CD4-positive, alpha-beta memory T cell (primary cell): ENCODE measurements around the gene ADAMTSL3. TPM values are rescaled to one million over a fixed set of nuclear protein-coding genes. Genes with fewer than 3 reads are reported as not detected.
A peak's percentile ranks its signal among the peaks of the same experiment; 100 is the strongest.

Source experiments
- CTCF ChIA-PET: fragments of 350-600 bp; sonication (Branson Sonifier 250); formaldehyde crosslinking; loops from one replicate; lab custom pipeline; 2021; ENCODE audit warnings: inconsistent platforms; ENCODE audit not compliant: partially characterized antibody; lab: Charles Lee
- POLR2A ChIA-PET: fragments of 350-600 bp; sonication (Branson Sonifier 250); formaldehyde crosslinking; loops from one replicate; lab custom pipeline; 2021; ENCODE audit not compliant: partially characterized antibody; lab: Charles Lee
- DNase-seq, 5 donors: peaks; one replicate each; pipeline versions ENCODE4 v3.0.0 to v3.0.0-alpha.2; 2020 to 2022; ENCODE audit warnings: mixed read lengths in 1 of 5
- H3K27ac ChIP-seq: one replicate; pipeline ENCODE4 v1.7.0; 2013; ENCODE audit warnings: low read depth, low read length
- H3K27me3 ChIP-seq: 2 replicates; pipeline ENCODE4 v1.7.0; 2013; ENCODE audit warnings: mild to moderate bottlenecking, low read length, moderate library complexity; ENCODE audit not compliant: insufficient read depth
- H3K36me3 ChIP-seq: 2 replicates; pipeline ENCODE4 v1.7.0; 2013; ENCODE audit warnings: mild to moderate bottlenecking, low read length, moderate library complexity; ENCODE audit not compliant: insufficient read depth
- H3K4me1 ChIP-seq: 2 replicates; pipeline ENCODE4 v1.7.0; 2013; ENCODE audit warnings: mild to moderate bottlenecking, low read length, moderate library complexity; ENCODE audit not compliant: insufficient read depth
- H3K4me3 ChIP-seq, 2 donors: one replicate each; pipeline ENCODE4 v1.7.0; 2013; ENCODE audit warnings: low read length in 2 of 2, mild to moderate bottlenecking in 1 of 2
- H3K9me3 ChIP-seq, 2 donors: one replicate each; pipeline ENCODE4 v1.7.0; 2013; ENCODE audit warnings: low read length in 2 of 2, control low read depth in 1 of 2; ENCODE audit not compliant: control insufficient read depth in 1 of 2
- H3K27ac Mint-ChIP-seq, 7 donors: one replicate each; pipeline ENCODE4 v1.8.0; 2020 to 2021; ENCODE audit warnings: mixed read lengths in 7 of 7, mild to moderate bottlenecking in 6 of 7, inconsistent platforms in 3 of 7, moderate library complexity in 3 of 7
- H3K27me3 Mint-ChIP-seq, 2 donors: one replicate each; pipeline ENCODE4 v1.8.0; 2020 to 2021; ENCODE audit warnings: mixed read lengths in 2 of 2
- H3K36me3 Mint-ChIP-seq, 2 donors: one replicate each; pipeline ENCODE4 v1.8.0; 2020 to 2021; ENCODE audit warnings: mixed read lengths in 2 of 2, inconsistent platforms in 1 of 2, mild to moderate bottlenecking in 1 of 2
- H3K4me1 Mint-ChIP-seq, 4 donors: one replicate each; pipeline ENCODE4 v1.8.0; 2020 to 2021; ENCODE audit warnings: mixed read lengths in 4 of 4, mild to moderate bottlenecking in 1 of 4
- H3K4me3 Mint-ChIP-seq, 8 donors: one replicate each; pipeline ENCODE4 v1.8.0; 2020 to 2021; ENCODE audit warnings: mixed read lengths in 8 of 8, mild to moderate bottlenecking in 7 of 8, moderate library complexity in 6 of 8, inconsistent platforms in 3 of 8
- H3K9me3 Mint-ChIP-seq, 8 donors: one replicate each; pipeline ENCODE4 v1.8.0; 2020 to 2021; ENCODE audit warnings: mixed read lengths in 8 of 8, mild to moderate bottlenecking in 5 of 8, inconsistent platforms in 3 of 8, moderate library complexity in 1 of 8
- intact Hi-C: fragments of 100-400 bp; cut with micrococcal nuclease; formaldehyde crosslinking; loops from one replicate; pipeline ENCODE4 v1.15.1; 2023
- polyA plus RNA-seq, 2 donors: library from polyadenylated mRNA; unstranded; fragments of 300-500 nt; fragmentation: Illumina TruSeq; gene quantifications; one replicate each; pipeline ENCODE4 v1.2.3, GENCODE V29; 2021
- total RNA-seq, 2 experiments: library from RNA; stranded (reverse); gene quantifications; one replicate each; pipeline ENCODE4 v1.2.3, GENCODE V29; 2021

ADAMTSL3 gene
- total and polyA plus RNA-seq, 4 experiments from 2014 or later: not detected

- no peaks in the 10 kb centered on the region for H3K4me1 ChIP-seq
- DNase-seq: no peak
- intact Hi-C loops: no loop called here
- CTCF ChIA-PET: no interaction called here
- H3K4me3 ChIP-seq: no peak overlapping the region
- no peak overlapping the region for H3K4me3 Mint-ChIP-seq
- no peaks in the 10 kb centered on the region for H3K36me3 ChIP-seq
- no peak overlapping the region for H3K27ac ChIP-seq
- H3K27ac Mint-ChIP-seq: no peak overlapping the region
- POLR2A ChIA-PET: no interaction called here
- H3K27me3 ChIP-seq: no peaks in the 10 kb centered on the region
- H3K36me3 Mint-ChIP-seq: no peaks in the 10 kb centered on the region
- no peaks in the 10 kb centered on the region for H3K4me1 Mint-ChIP-seq
- peaks cover 0 to 5% (median 2%) of the 10 kb centered on the region in 8 donors for H3K9me3 Mint-ChIP-seq
- peaks cover 5% of the 10 kb centered on the region in 2 donors for H3K27me3 Mint-ChIP-seq
- no peaks in the 10 kb centered on the region for H3K9me3 ChIP-seq
Measured at GRCh38 chr15:83769411-83769999, 115.6 kb downstream of the ADAMTSL3 start.

GRCh38 chr15:83775738-83776137 is 121.8 kb downstream of the ADAMTSL3 start:
- peaks cover 0 to 13% (median 8%) of the 10 kb centered on the region in 8 donors for H3K9me3 Mint-ChIP-seq
- Histone ChIP-seq H3K4me1 (no peaks in the 10 kb centered on the region), H3K36me3 (no peaks in the 10 kb centered on the region), H3K9me3 (no peaks in the 10 kb centered on the region), H3K27me3 (no peaks in the 10 kb centered on the region), H3K4me3 (no peak overlapping the region), H3K27ac (no peak overlapping the region)
- H3K4me1 Mint-ChIP-seq: no peaks in the 10 kb centered on the region
- no peaks in the 10 kb centered on the region for H3K36me3 Mint-ChIP-seq
- no peak for DNase-seq
- peaks cover 5 to 12% of the 10 kb centered on the region in 2 donors for H3K27me3 Mint-ChIP-seq
- ChIA-PET CTCF (no interaction called here), POLR2A (no interaction called here)
- intact Hi-C loops: no loop called here
- H3K27ac Mint-ChIP-seq: no peak overlapping the region
- no peak overlapping the region for H3K4me3 Mint-ChIP-seq

- DNase-seq: no peak
- Histone ChIP-seq H3K4me1 (no peaks in the 10 kb centered on the region), H3K9me3 (no peaks in the 10 kb centered on the region), H3K4me3 (no peak overlapping the region), H3K36me3 (no peaks in the 10 kb centered on the region), H3K27me3 (no peaks in the 10 kb centered on the region), H3K27ac (no peak overlapping the region)
- no peaks in the 10 kb centered on the region for H3K4me1 Mint-ChIP-seq
- no peaks in the 10 kb centered on the region for H3K36me3 Mint-ChIP-seq
- H3K27me3 Mint-ChIP-seq: peaks cover 5 to 12% of the 10 kb centered on the region in 2 donors
- H3K9me3 Mint-ChIP-seq: peaks cover 0 to 14% (median 9%) of the 10 kb centered on the region in 8 donors
- intact Hi-C loops: no loop called here
- CTCF ChIA-PET: no interaction called here
- H3K27ac Mint-ChIP-seq: peak overlapping the region in 1 of 7 donors; percentile 14
- POLR2A ChIA-PET: no interaction called here
- H3K4me3 Mint-ChIP-seq: no peak overlapping the region
Measured at GRCh38 chr15:83776986-83777385, 123.1 kb downstream of the ADAMTSL3 start.

- Histone ChIP-seq H3K27ac (no peak overlapping the region), H3K36me3 (no peaks in the 10 kb centered on the region), H3K9me3 (no peaks in the 10 kb centered on the region), H3K4me1 (no peaks in the 10 kb centered on the region), H3K4me3 (no peak overlapping the region), H3K27me3 (peaks cover 3% of the 10 kb centered on the region)
- no peak for DNase-seq
- ChIA-PET CTCF (no interaction called here), POLR2A (no interaction called here)
- peaks cover 0 to 6% of the 10 kb centered on the region in 2 donors for H3K27me3 Mint-ChIP-seq
- peaks cover 0 to 11% (median 5%) of the 10 kb centered on the region in 8 donors for H3K9me3 Mint-ChIP-seq
- no peaks in the 10 kb centered on the region for H3K36me3 Mint-ChIP-seq
- no peaks in the 10 kb centered on the region for H3K4me1 Mint-ChIP-seq
- intact Hi-C loops: no loop called here
- no peak overlapping the region for H3K27ac Mint-ChIP-seq
- H3K4me3 Mint-ChIP-seq: no peak overlapping the region
Measured at GRCh38 chr15:83783227-83783626, 129.3 kb downstream of the ADAMTSL3 start.

- intact Hi-C loops: no loop called here
- Histone ChIP-seq H3K9me3 (no peaks in the 10 kb centered on the region), H3K27me3 (peaks cover 3% of the 10 kb centered on the region), H3K4me3 (no peak overlapping the region), H3K4me1 (no peaks in the 10 kb centered on the region), H3K36me3 (no peaks in the 10 kb centered on the region), H3K27ac (no peak overlapping the region)
- Mint-ChIP-seq H3K9me3 (peaks cover 0 to 6% (median 3%) of the 10 kb centered on the region in 8 donors), H3K36me3 (no peaks in the 10 kb centered on the region), H3K27ac (no peak overlapping the region), H3K27me3 (peaks cover 0 to 2% of the 10 kb centered on the region in 2 donors), H3K4me3 (no peak overlapping the region), H3K4me1 (no peaks in the 10 kb centered on the region)
- POLR2A ChIA-PET: no interaction called here
- CTCF ChIA-PET: no interaction called here
- DNase-seq: no peak
Measured at GRCh38 chr15:83784975-83785374, 131.1 kb downstream of the ADAMTSL3 start.

- Mint-ChIP-seq H3K36me3 (no peaks in the 10 kb centered on the region), H3K27ac (no peak overlapping the region), H3K9me3 (peaks cover 0 to 6% (median under 1%) of the 10 kb centered on the region in 8 donors), H3K4me3 (no peak overlapping the region), H3K4me1 (no peaks in the 10 kb centered on the region), H3K27me3 (peaks cover 0 to 2% of the 10 kb centered on the region in 2 donors)
- H3K4me3 ChIP-seq: no peak overlapping the region
- ChIA-PET POLR2A (no interaction called here), CTCF (no interaction called here)
- H3K9me3 ChIP-seq: no peaks in the 10 kb centered on the region
- no peak overlapping the region for H3K27ac ChIP-seq
- intact Hi-C loops: no loop called here
- no peaks in the 10 kb centered on the region for H3K4me1 ChIP-seq
- DNase-seq: no peak
- no peaks in the 10 kb centered on the region for H3K36me3 ChIP-seq
- peaks cover 3% of the 10 kb centered on the region for H3K27me3 ChIP-seq
Measured at GRCh38 chr15:83786336-83786735, 132.4 kb downstream of the ADAMTSL3 start.

- H3K4me3 Mint-ChIP-seq: no peak overlapping the region
- peaks cover 0 to 7% (median 0%) of the 10 kb centered on the region in 8 donors for H3K9me3 Mint-ChIP-seq
- H3K27me3 ChIP-seq: no peaks in the 10 kb centered on the region
- H3K4me3 ChIP-seq: no peak overlapping the region
- ChIA-PET CTCF (no interaction called here), POLR2A (no interaction called here)
- intact Hi-C loops: no loop called here
- H3K36me3 ChIP-seq: no peaks in the 10 kb centered on the region
- H3K4me1 ChIP-seq: no peaks in the 10 kb centered on the region
- no peak for DNase-seq
- H3K27me3 Mint-ChIP-seq: peaks cover 1 to 4% of the 10 kb centered on the region in 2 donors
- no peaks in the 10 kb centered on the region for H3K4me1 Mint-ChIP-seq
- no peak overlapping the region for H3K27ac ChIP-seq
- H3K36me3 Mint-ChIP-seq: no peaks in the 10 kb centered on the region
- no peak overlapping the region for H3K27ac Mint-ChIP-seq
- no peaks in the 10 kb centered on the region for H3K9me3 ChIP-seq
Measured at GRCh38 chr15:83793069-83793468, 139.1 kb downstream of the ADAMTSL3 start.
